Spleen (tissue), 11 donors: ENCODE measurements around the gene ANKS1B. TPM values are rescaled to one million over a fixed set of nuclear protein-coding genes. Genes with fewer than 3 reads are reported as not detected.

Source experiments
- DNase-seq: peaks from one replicate; pipeline ENCODE4 v3.0.0-alpha.2; 2020
- H3K27ac ChIP-seq, 8 donors: fragments of 200-600 bp; sonication (generic) in 7 of 8; 1 replicate in 4 of 8; 2 replicates in 4 of 8; pipeline versions ENCODE4 v1.5.0 to v1.8.0; 2016 to 2021; ENCODE audit warnings: inconsistent platforms in 4 of 8, mild to moderate bottlenecking in 4 of 8, moderate library complexity in 1 of 8
- H3K27me3 ChIP-seq, 7 donors: fragments of 200-600 bp; sonication (generic) in 6 of 7; replicated peaks in 1 of 7; 1 replicate in 4 of 7; 2 replicates in 3 of 7; pipeline versions ENCODE4 v1.5.0 to v1.8.0; 2016 to 2021; ENCODE audit warnings: inconsistent platforms in 3 of 7, mild to moderate bottlenecking in 1 of 7
- H3K36me3 ChIP-seq, 6 donors: fragments of 200-600 bp; sonication (generic) in 5 of 6; 1 replicate in 4 of 6; 2 replicates in 2 of 6; pipeline versions ENCODE4 v1.5.0 to v1.8.0; 2016 to 2021; ENCODE audit warnings: inconsistent platforms in 2 of 6
- H3K4me1 ChIP-seq, 6 donors: fragments of 200-600 bp; sonication (generic) in 5 of 6; 1 replicate in 3 of 6; 2 replicates in 3 of 6; pipeline versions ENCODE4 v1.5.0 to v1.8.0; 2016 to 2021; ENCODE audit warnings: inconsistent platforms in 3 of 6
- H3K4me3 ChIP-seq, 8 donors: fragments of 200-600 bp; sonication (generic) in 7 of 8; 1 replicate in 4 of 8; 2 replicates in 4 of 8; pipeline versions ENCODE4 v1.5.0 to v1.8.0; 2016 to 2021; ENCODE audit warnings: inconsistent platforms in 4 of 8, mild to moderate bottlenecking in 4 of 8, moderate library complexity in 2 of 8
- H3K9me3 ChIP-seq, 8 donors: fragments of 200-600 bp; sonication (generic) in 7 of 8; 1 replicate in 4 of 8; 2 replicates in 4 of 8; pipeline versions ENCODE4 v1.5.0 to v1.8.0; 2016 to 2021; ENCODE audit warnings: inconsistent platforms in 4 of 8
- CTCF ChIP-seq, 11 experiments: fragments of 200-600 bp in 7 of 11; fragments of 450-650 bp in 4 of 11; sonication (generic) in 4 of 11; IDR thresholded peaks in 8 of 11; conservative IDR thresholded peaks in 3 of 11; 1 replicate in 7 of 11; 2 replicates in 4 of 11; pipeline versions ENCODE4 v1.4.0 to v1.8.0; 2016 to 2021; ENCODE audit warnings: antibody characterized with exemption in 11 of 11, inconsistent platforms in 4 of 11, mild to moderate bottlenecking in 1 of 11
- POLR2A ChIP-seq, 3 donors: fragments of 450-650 bp; IDR thresholded peaks; one replicate each; pipeline ENCODE4 v1.5.1; 2017; ENCODE audit warnings: antibody characterized with exemption in 3 of 3, mild to moderate bottlenecking in 1 of 3
- POLR2AphosphoS5 ChIP-seq, 3 donors: sonication (generic); formaldehyde crosslinking; IDR thresholded peaks; one replicate each; pipeline ENCODE4 v1.5.1; 2017; ENCODE audit warnings: antibody characterized with exemption in 3 of 3
- WGBS, 5 donors: extraction: QIAGEN DNeasy Blood & Tissue Kit in 3 of 5; methylation state at CpG; one replicate each; pipeline versions ENCODE4 v1.1.5 to v1.1.7; 2013 to 2018; 5-methylcytosine and 5-hydroxymethylcytosine counted together
- intact Hi-C: fragments of 100-400 bp; cut with DNase I; formaldehyde crosslinking; loops from one replicate; pipeline ENCODE4 v1.15.0; 2023; ENCODE audit warnings: low total_unique reads
- polyA plus RNA-seq, 3 donors: library from polyadenylated mRNA; stranded (reverse); fragments of 200-250 nt; gene quantifications; one replicate each; pipeline ENCODE4 v1.2.1, GENCODE V29; 2013
- total RNA-seq, 7 donors: library from RNA; depleted of rRNA in 3 of 7; stranded (reverse); fragments of >200 nt in 3 of 7; fragmentation: NEBNext Ultra II Directional in 4 of 7; extraction: Animal tissue kit (Norgen Biotek cat#: 25700) in 4 of 7; gene quantifications; one replicate each; pipeline versions ENCODE4 v1.1.0 to v1.2.1, GENCODE V29; 2016 to 2021
- donor health status: healthy with polysubstance abuse.
- donor health status: DM: no; HTN: no; CAD: no; lungs with moderate emphysema.
- donor health status: DM: no; HTN: no; CAD: no.
- donor health status: Bipolar disorder and iron deficiency.
- donor health status: healthy.
- donor health status: DM: no; HTN: no; CAD: no.
- donor health status: DM: yes; HTN: yes; CAD: no.

The ANKS1B gene
- total and polyA plus RNA-seq, 10 donors = 0.21 to 8.0 (median 4.2) TPM

- H3K36me3 ChIP-seq = no peaks in the 10 kb centered on the region
- H3K4me3 ChIP-seq = no peak overlapping the region
- no peaks in the 10 kb centered on the region for H3K4me1 ChIP-seq
- intact Hi-C loops = no loop called here
- no peaks in the 10 kb centered on the region for H3K27me3 ChIP-seq
- no peak for DNase-seq
- WGBS, 5 donors = 67 to 81% (median 76%) methylated on average over 4 of the region's 4 CpGs
- H3K27ac ChIP-seq = no peak overlapping the region
- H3K9me3 ChIP-seq = peaks cover 0 to 25% (median 6%) of the 10 kb centered on the region in 8 donors
- TF ChIP-seq POLR2AphosphoS5 (IDR thresholded peaks at IDR 0.05) (no peak), POLR2A (IDR thresholded peaks at IDR 0.05) (no peak), CTCF (IDR thresholded peaks at IDR 0.05 in 8 of 11, conservative IDR thresholded peaks at IDR 0.05 in 3 of 11) (no peak)
Measured at GRCh38 chr12:99450036-99450630, 534.6 kb downstream of the ANKS1B start.

- Histone ChIP-seq H3K27me3 (no peaks in the 10 kb centered on the region), H3K4me1 (no peaks in the 10 kb centered on the region), H3K27ac (no peak overlapping the region), H3K36me3 (no peaks in the 10 kb centered on the region), H3K4me3 (no peak overlapping the region), H3K9me3 (peaks cover 0 to 24% (median 6%) of the 10 kb centered on the region in 8 donors)
- intact Hi-C loops = no loop called here
- no peak for DNase-seq
- no peak for TF ChIP-seq CTCF (IDR thresholded peaks at IDR 0.05 in 8 of 11, conservative IDR thresholded peaks at IDR 0.05 in 3 of 11)
- TF ChIP-seq POLR2A (IDR thresholded peaks at IDR 0.05) = no peak
- TF ChIP-seq POLR2AphosphoS5 (IDR thresholded peaks at IDR 0.05) = no peak
Measured at GRCh38 chr12:99444859-99445316, 539.8 kb downstream of the ANKS1B start.

- H3K27ac ChIP-seq = no peak overlapping the region
- intact Hi-C loops = no loop called here
- DNase-seq = no peak
- H3K9me3 ChIP-seq = peaks cover 0 to 13% (median 2%) of the 10 kb centered on the region in 8 donors
- no peaks in the 10 kb centered on the region for H3K36me3 ChIP-seq
- WGBS, 5 donors = 52 to 60% (median 55%) methylated on average over 3 of the region's 3 CpGs
- no peak for TF ChIP-seq POLR2AphosphoS5 (IDR thresholded peaks at IDR 0.05)
- TF ChIP-seq CTCF (IDR thresholded peaks at IDR 0.05 in 8 of 11, conservative IDR thresholded peaks at IDR 0.05 in 3 of 11) = no peak
- no peak for TF ChIP-seq POLR2A (IDR thresholded peaks at IDR 0.05)
- no peaks in the 10 kb centered on the region for H3K4me1 ChIP-seq
- H3K4me3 ChIP-seq = no peak overlapping the region
- no peaks in the 10 kb centered on the region for H3K27me3 ChIP-seq
Measured at GRCh38 chr12:99442758-99443157, 542.0 kb downstream of the ANKS1B start.

- H3K4me1 ChIP-seq = no peaks in the 10 kb centered on the region
- WGBS, 5 donors = 77 to 87% (median 85%) methylated on average over 1 of the region's 1 CpG
- intact Hi-C loops = no loop called here
- no peaks in the 10 kb centered on the region for H3K27me3 ChIP-seq
- no peaks in the 10 kb centered on the region for H3K36me3 ChIP-seq
- H3K27ac ChIP-seq = no peak overlapping the region
- H3K4me3 ChIP-seq = no peak overlapping the region
- DNase-seq = no peak
- TF ChIP-seq CTCF (IDR thresholded peaks at IDR 0.05 in 8 of 11, conservative IDR thresholded peaks at IDR 0.05 in 3 of 11) (no peak), POLR2AphosphoS5 (IDR thresholded peaks at IDR 0.05) (no peak), POLR2A (IDR thresholded peaks at IDR 0.05) (no peak)
- H3K9me3 ChIP-seq = no peaks in the 10 kb centered on the region
Measured at GRCh38 chr12:99439399-99439798, 545.3 kb downstream of the ANKS1B start.
